AG04450 (cell line): ENCODE data around the gene CDV3. TPM values are rescaled to one million over a fixed set of nuclear protein-coding genes. Genes with fewer than 3 reads are reported as not detected.

Experiments
- CTCF ChIA-PET: fragments of 300-600, 350-600 bp; formaldehyde crosslinking; extraction: SDS; loops from one replicate; lab custom pipeline; 2022; ENCODE audit warnings: antibody characterized with exemption, inconsistent platforms; lab: Charles Lee
- POLR2A ChIA-PET: fragments of 350-600 bp; formaldehyde crosslinking; extraction: SDS; loops from one replicate; lab custom pipeline; 2021; ENCODE audit warnings: antibody characterized with exemption, inconsistent platforms; lab: Yijun Ruan, JAX
- DNase-seq: peaks from one replicate; pipeline ENCODE4 v3.0.0-alpha.2; 2011; ENCODE audit warnings: low read depth, low spot score
- H3K27ac ChIP-seq: one replicate; pipeline ENCODE4 v1.5.1; 2012; ENCODE audit warnings: low read depth, low read length, control low read depth
- H3K27me3 ChIP-seq: one replicate; pipeline ENCODE4 v1.6.0; 2012; ENCODE audit warnings: low read length; ENCODE audit not compliant: control insufficient read depth, insufficient read depth
- H3K4me3 ChIP-seq: 2 replicates; pipeline ENCODE4 v1.5.1; 2011; ENCODE audit warnings: mild to moderate bottlenecking, low read depth, low read length, control low read depth
- H3K9me3 ChIP-seq: 2 replicates; pipeline ENCODE4 v1.5.1; 2012; ENCODE audit warnings: low read length; ENCODE audit not compliant: control insufficient read depth, insufficient read depth
- polyA plus RNA-seq: library from polyadenylated mRNA; depleted of rRNA; stranded (reverse); fragments of >200 nt; gene quantifications from 2 replicates; pipeline ENCODE4 v1.2.3, GENCODE V29; 2011
- TF ChIP-seq, protein P1 (sequence below): IDR thresholded peaks from 2 replicates; pipeline ENCODE4 v1.5.1; 2011; ENCODE audit warnings: low read depth, low read length, control low read depth, inconsistent platforms

CDV3 gene
- polyA plus RNA-seq, 1 experiment = 164 TPM

DNA sequence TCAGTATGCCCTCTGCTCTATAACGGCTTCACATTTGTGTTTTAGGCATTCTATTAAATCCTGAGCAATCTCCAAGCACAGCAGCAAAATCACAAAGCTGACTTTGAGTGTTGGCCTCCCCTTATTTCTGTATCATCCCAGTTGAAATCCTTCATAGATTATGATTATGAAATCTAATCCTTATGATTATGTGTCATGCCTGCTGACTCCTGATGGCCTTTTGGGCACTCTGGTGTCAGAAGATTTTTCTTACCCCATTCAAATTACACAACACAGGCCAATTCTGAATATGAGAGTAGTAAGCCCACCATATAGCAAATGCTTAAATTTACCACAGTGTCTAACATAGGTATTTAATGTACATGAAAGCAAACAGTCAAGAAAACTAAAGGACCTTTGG, 34.3 kb downstream of the CDV3 start:
- TF ChIP-seq, protein P1, sequence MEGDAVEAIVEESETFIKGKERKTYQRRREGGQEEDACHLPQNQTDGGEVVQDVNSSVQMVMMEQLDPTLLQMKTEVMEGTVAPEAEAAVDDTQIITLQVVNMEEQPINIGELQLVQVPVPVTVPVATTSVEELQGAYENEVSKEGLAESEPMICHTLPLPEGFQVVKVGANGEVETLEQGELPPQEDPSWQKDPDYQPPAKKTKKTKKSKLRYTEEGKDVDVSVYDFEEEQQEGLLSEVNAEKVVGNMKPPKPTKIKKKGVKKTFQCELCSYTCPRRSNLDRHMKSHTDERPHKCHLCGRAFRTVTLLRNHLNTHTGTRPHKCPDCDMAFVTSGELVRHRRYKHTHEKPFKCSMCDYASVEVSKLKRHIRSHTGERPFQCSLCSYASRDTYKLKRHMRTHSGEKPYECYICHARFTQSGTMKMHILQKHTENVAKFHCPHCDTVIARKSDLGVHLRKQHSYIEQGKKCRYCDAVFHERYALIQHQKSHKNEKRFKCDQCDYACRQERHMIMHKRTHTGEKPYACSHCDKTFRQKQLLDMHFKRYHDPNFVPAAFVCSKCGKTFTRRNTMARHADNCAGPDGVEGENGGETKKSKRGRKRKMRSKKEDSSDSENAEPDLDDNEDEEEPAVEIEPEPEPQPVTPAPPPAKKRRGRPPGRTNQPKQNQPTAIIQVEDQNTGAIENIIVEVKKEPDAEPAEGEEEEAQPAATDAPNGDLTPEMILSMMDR = no peak
- POLR2A ChIA-PET = no interaction called here
- no peak for DNase-seq
- no peaks in the 10 kb centered on the region for H3K27me3 ChIP-seq
- H3K27ac ChIP-seq = no peak overlapping the region
- H3K4me3 ChIP-seq = no peak overlapping the region
- no peaks in the 10 kb centered on the region for H3K9me3 ChIP-seq
- CTCF ChIA-PET = interaction anchor here (1.0 kb wide), 1 partner anchor 29 kb away, joined by 3 read pairs; no protein-coding TSS in a partner anchor

DNA sequence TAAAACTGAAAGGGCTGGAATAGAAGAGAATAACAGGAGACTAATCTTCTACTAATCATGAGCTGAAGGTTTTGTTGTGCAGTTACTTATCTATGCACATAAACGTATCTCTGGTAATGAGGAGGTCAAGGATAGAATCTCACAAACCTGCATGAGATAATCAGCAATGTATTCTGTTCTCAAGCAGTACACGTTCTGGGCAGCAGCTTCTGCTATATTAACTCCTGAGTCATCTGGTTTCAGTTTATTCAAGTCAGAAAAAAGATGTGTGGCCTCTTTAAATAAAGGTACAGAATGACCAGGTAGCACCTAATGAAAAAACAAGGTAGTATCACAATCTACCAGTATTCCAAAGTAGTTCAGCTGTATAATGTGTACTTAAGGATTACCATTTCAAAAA, 34.9 kb downstream of the CDV3 start:
- CTCF ChIA-PET = interaction anchor here (1.0 kb wide), 1 partner anchor 30 kb away, joined by 3 read pairs; no protein-coding TSS in a partner anchor
- Histone ChIP-seq H3K27me3 (no peaks in the 10 kb centered on the region), H3K9me3 (no peaks in the 10 kb centered on the region), H3K4me3 (no peak overlapping the region), H3K27ac (no peak overlapping the region)
- no peak for DNase-seq
- POLR2A ChIA-PET = no interaction called here
- TF ChIP-seq, protein P1 = no peak

DNA sequence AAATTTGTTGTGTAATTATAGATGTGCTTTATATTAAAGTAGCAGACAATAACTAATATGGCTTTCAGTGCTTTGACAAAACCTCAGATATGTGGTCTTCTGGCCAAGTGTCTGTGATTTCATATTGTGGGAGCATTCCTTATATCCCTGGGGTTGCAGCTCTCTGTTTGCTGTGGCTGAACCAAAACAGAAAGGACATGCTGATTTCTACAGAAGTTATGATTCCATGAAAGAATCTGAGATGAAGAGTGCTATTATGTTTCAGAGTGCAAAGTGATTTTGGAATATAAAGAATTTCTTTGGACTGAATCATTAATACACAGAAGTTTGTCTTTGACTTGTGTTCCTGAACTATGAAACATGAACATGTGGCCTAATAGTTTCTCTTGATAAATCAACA, 36.5 kb downstream of the CDV3 start:
- Histone ChIP-seq H3K9me3 (no peaks in the 10 kb centered on the region), H3K27ac (no peak overlapping the region), H3K4me3 (no peak overlapping the region), H3K27me3 (no peaks in the 10 kb centered on the region)
- no peak for DNase-seq
- POLR2A ChIA-PET = no interaction called here
- CTCF ChIA-PET = interaction anchor here (0.5 kb wide), 1 partner anchor 9 kb away, joined by 3 read pairs; no protein-coding TSS in a partner anchor
- TF ChIP-seq, protein P1 = no peak

DNA sequence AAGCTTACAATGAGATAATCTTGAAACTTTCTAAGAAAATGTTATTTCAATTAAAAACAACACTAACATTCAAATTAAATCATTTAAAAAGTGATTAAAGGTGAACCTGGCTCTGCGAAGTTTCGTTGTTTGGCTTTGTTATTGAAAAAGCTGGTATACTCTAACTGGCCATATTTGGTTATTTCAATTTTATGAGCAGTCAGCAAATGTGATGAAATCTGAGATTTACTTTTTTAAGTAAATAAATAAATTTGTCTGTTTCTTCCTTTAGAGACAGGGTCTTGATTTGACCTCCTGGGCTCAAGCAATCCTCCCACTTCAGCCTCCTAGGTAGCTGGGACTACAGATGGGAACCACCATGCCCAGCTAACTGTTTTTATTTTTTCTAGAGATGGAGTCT, 38.0 kb downstream of the CDV3 start:
- DNase-seq = no peak
- TF ChIP-seq, protein P1 = no peak
- Histone ChIP-seq H3K27ac (no peak overlapping the region), H3K9me3 (no peaks in the 10 kb centered on the region), H3K4me3 (no peak overlapping the region), H3K27me3 (no peaks in the 10 kb centered on the region)
- POLR2A ChIA-PET = no interaction called here
- CTCF ChIA-PET = interaction anchor here (0.7 kb wide), 1 partner anchor 450 kb away, joined by 3 read pairs; no protein-coding TSS in a partner anchor

DNA sequence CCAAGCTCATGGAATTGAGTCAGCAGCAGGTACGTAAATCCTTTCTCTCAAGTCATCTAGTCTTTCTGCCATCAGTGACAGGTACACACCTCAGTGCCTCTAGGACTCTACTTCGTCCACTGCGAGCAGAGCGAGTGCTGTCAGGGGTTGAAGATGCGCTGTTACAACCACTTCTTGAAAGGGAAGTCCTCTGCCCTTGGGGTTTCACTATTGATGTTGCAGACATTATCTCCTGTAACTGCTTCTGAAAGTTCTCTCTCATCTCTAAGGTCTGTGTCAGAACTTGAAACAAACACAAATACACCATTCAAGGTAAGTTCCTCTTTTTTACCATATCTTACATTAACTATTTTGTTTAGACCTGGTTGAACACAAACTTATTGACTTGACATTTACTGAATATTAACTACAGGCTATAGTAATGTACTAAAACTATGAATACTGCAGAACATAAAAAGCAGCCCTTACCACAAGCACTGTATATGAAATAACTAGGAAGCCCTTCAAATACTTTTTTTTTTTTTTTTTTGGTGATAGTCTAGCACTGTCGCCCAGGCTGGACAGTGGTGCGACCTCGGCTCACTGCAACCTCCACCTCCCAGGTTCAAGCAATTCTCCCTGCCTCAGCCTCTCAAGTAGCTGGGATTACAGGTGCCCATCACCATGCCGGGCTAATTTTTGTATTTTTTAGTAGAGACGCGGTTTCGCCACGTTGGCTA, 46.7 kb downstream of the CDV3 start:
- ChIA-PET CTCF (interaction anchor here (0.7 to 1.4 kb wide), 2 partner anchors 14 to 17 kb away, joined by 3 read pairs; no protein-coding TSS in a partner anchor), POLR2A (no interaction called here)
- no peak for DNase-seq
- Histone ChIP-seq H3K27ac (no peak overlapping the region), H3K4me3 (no peak overlapping the region), H3K9me3 (no peaks in the 10 kb centered on the region; the same call in 1 of the 2 replicates), H3K27me3 (no peaks in the 10 kb centered on the region)
- TF ChIP-seq, protein P1 = no peak
